Measurements from ENCODE around the gene CAMKV.

Gene CAMKV

DNA sequence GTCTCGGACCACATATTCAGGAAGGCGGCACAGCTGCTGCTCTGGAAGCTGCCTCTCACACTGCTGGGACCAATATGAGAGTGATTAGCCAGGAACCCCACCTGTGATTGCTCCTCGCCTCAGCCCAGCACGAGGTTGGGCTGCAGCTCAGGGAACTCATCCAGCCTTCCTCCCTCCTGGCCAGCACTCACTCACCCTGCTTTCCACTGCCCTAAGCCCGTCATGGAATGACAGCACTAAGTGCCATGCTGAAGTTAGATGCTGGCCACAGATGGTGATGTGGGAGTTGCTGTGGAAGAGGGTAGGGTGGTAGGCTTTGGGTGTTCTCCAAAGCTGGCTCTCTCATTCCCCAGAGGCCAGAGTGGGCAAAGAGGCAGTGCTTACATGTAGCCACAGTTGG is 26.6 kb upstream of the CAMKV start:
- no peak for FAIRE-seq

DNA sequence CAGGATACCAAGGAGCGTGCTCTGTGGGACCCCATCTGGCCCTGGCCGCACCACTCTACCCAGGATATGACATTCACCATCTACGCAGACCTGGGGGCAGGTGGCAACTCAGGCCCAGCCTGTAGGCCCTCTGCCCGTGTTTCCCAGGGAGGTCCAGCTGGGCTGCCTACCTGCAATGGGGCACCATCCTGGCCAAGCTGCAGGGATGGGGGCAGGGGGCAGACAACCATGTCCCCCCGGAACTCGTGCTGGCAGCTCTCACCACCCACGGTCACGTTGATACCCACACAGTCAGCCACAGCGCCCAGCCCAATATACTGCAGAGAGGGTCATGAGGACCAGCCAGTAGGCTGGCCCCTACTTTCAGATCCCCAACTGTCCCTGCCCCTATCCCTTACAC is 26.1 kb upstream of the CAMKV start:
- no peak for FAIRE-seq

DNA sequence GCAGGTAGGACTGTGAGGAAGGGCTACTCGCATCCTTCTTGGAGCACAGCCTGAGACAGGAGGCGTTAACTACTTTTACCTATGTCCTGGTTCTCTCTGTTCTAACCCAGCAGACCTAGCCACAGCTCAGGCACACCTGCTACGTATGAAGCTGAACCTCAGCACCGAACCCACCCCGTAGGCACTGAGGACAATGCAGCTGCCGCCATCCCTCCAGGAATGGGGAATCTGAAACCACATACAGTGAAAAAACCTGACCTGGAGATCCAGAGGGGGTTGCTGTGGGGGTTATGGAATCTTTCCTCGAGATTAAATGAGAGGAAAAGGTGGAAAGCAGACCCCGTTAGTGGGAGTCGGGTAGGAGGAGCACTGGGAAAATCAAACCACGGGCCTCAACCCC is 19.6 kb upstream of the CAMKV start:
- FAIRE-seq: no peak

DNA sequence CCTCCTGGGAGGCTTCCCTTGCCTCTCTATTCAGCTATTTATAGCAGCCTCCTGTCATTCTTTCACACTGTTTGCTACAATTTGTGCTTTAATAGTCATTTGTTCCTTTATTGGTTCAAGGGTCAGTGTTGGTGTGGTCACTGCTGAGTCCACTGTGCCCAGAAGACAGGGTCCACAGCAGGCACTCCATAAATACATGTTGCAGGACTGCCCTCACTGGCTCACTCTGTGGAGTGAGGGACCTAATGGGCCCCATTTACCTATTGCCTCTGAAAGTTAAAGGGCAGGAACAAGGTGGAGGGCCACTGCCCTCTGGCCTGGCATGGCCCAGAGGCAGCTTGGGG is 17.2 kb upstream of the CAMKV start:
- FAIRE-seq: no peak

DNA sequence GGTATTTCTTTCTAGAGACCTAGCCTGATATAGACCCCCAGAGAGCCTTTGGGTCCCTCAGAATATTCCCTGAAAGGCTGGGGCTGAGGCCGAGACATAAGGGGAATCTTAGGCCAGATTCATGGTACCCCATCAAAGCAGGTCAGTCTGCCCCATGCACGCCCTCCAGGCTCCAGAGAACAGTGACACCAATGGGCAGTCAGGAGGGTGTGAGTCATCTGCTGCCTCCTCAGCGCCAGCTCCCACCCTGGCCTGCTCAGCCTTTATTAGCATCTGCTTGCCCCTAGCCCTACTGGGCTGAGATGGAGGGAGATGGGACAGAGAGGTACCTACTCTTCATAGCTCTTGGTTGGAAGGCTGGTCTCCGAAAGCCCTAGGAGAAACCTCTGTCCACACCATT is 14.3 kb upstream of the CAMKV start:
- no peak for FAIRE-seq

DNA sequence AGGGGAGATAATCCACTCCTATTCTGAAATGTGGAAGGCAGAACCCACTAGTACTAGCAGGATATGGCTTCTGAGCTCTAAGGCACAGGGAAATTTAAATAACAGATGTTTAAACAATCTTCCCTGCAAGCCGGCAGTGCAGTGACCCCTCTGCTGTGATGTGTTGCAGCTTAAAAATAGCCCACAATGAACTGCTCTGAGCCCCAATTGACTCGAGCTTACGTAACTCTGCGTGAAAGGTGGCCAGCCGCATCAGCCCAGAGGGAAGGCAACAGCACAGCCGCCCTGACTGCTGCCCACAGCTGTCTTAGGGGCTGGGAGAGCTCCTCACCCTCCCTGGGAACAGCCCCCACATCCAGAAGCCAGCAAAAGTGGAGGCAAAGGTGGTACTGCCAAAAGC is 12.5 kb upstream of the CAMKV start:
- no peak for FAIRE-seq

DNA sequence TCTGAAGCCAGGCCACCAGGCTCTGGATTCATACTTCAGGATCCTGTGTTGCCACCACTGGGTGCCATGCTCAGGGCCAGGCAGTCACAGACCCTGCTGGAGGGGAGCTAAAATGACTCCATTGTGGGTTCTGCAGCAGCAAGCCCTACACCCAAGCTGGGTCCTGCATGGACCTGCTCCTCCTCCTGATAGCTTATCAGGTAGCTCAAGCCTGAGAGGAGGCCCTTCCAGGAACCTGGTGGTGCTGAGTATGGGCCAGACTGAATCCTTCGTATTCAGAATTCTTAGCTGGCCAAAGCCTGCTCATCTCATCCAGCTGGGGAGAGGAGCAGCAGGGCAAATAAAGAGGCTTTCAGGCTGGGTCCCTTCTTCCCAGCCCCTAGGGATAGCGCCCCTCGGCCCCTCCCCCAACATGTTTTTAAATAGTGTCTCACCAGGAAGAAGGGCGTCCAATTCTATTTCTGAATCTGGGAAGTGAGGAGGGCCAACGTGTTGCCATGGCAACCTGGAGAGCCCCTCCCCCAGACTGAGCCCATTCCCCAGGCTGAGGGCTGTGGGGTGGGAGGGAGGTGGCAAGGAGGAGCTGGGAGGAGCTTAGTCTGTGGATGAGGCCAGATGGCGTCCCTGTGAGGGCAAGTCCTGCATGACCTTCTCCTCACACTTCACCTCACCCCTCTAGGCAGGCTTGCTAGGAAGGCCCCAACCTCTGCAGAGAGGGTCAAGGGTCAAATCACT is 11.0 kb upstream of the CAMKV start:
- FAIRE-seq: no peak

DNA sequence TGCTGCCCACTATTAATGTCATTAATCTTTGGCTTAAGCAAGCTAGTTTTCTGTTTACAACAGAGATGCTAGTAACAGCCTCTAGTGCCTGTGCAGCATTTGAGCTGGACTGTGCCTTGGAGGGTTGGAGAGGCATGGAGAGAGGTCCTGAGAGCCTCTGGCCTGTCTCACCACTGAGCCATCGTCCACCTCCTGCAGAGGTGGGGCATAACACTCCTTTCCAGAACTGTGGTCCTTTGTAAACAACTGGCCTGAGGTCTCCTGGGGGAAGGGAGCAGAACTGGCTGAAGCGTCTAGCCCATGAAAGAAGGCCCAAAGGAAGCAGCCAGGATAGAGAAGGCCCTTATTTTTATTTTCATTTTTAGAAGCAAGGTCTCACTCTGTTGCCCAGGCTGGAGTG is 10.0 kb upstream of the CAMKV start:
- FAIRE-seq: no peak

DNA sequence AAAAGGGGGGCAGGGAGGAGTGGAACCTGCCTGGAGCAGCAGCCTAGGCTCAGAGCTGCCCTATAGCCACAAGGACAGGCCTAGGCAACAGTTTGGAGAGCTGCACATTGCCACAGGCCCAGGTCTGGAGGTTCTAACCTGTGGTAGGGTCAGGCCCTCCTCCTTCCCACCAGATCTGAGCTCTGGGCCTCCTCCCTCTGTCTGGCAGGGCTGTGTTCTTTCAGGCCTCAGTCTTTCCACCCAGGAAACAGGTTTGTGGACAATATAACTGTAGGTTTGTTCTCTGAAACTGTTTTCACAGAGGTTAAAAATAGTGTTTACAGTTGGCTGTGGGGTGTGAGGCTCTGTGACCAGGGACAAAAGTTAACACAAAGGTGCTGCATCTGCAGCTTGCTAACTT is 9.0 kb upstream of the CAMKV start:
- FAIRE-seq: no peak

DNA sequence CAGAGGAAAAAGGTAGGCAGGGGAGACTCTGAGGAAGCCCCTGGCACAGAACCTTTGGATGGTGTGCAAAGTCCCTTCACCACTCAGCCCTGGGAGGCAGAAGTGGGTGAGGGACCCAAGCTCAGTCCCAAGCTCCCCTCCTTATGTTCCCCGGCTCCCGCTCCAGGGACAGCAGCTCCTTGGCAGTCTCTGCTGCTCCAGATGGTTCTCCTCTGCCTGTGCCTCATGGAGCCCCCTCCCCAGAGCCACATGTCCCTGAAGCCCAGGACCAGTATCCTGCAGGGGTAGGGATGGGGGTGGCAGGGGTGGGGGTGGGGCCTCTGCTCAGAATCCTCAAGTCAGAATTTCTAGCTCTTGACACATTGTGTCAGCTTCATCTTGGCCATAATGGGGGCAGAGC is 8.0 kb upstream of the CAMKV start:
- no peak for FAIRE-seq

DNA sequence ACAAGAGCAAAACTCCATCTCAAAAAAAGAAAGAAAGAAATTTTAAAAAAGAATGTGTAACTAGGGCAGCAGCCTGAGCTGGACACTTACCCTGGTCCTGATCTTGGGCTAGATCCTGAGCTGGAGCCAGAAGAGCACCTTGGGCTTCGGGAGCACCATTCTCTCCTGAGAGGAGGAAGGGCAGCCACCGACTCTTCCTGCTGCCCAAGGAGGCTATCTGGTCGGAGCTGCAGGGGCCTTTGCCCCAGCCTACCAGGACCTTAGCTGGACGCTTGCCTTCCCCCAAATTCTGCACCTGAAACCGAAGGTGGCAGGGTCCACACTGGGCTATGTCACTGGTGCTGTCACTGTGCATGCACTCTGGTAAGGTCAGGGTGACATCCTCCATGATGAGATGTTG is 6.9 kb upstream of the CAMKV start:
- FAIRE-seq: no peak

DNA sequence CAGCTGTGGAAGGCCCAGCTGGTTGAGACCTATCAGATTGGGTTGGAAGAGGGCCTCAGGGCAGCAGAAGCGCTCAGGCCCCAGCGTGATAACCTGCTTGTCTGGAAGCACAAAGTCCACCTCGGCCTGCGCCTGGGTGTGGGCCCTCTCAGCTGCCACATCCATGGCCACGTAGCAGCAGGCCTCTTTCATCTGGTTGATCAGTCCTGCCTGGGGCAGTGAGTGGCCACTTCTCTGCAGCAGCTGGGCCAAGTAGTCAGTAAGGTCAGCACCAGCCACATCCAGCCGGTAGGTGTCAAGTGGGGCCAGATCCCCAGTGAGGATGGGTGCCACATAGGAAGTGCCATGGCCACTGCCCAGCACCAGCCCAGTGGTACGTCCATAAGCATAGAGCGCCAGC is 3.9 kb upstream of the CAMKV start:
- FAIRE-seq: no peak

DNA sequence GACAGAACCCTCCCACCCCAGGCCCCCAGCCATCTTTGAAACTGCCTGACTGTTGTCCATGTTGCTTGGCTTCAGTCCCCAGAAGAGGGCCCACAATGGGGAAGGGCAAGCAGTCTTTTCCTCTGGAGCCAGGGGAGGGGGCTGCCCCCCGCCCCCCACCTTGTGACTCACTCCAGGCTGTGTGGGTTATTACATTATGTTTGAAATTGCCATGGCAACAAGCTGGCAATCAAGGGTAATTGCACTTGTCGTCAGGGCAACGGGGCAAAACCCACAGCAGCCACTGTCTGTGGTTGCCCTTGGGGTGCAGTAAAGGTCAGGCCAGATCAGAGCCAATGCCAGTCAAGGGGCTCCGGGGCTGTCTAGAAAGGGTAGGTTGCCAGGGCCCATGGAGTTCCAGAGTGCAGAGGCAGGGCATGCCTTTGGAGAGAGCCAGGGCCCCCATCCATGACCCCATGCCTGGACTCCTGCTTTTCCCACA is 3.1 kb upstream of the CAMKV start:
- no peak for FAIRE-seq

DNA sequence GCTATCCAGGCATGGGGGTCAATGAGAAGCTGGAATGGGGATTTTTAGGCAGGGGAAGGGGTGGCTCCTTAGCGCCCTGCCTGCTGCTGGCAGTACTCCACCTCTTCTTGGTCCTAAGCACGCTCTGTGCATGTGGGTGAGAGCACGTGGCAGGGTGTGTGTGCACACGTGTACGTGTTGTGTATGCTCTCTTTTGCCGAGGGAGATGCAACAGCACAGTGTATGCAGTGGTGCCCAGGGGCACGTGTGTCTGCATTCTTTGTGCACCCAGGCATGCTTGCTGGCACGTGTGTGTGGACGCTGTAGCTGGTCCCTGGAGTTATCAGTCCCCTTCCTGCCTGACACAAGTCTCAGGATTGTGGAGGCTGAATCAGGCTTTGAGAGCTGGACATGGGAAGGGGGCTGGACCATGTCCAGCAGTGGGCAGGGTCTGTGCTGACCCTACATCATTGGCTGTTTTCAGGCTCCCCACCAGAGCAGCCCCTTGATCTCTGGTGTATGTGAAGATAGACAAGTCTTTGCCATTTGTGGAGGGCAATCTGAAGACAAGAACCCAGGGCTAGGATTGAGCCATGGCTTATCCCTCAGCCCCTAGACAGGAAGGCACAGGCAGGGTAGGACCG is 1.9 kb upstream of the CAMKV start:
- no peak for FAIRE-seq

DNA sequence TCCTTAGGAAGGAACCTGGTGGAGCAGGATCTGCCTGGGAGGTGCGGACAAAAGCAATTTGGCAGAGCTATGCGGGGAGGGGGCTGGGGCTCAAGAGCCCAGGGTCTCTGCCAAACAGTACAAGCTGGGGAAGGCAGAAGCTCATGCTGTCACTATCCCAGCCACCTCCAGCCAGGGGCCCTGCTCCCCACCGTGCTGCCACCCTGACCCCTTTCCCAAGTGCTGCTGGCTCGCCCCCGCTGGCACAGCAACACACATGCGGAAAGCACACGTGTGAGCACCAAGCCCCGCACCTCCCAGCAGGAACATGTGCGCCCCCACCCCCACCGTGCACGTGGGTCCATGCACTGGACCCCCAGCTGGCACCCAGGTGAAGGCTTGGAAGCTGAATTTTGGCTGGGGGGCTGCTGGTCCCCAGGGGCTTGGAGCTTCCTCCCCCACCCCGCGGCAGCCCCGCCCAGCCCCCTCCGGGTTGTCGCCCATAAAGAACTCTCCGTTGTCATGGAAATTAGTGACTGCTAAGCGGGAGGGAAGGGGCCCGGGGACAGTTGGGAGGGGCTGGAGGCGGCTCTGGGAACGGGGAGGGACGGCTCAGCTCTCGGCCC is 742 bp downstream of the CAMKV start:
- FAIRE-seq: no peak

DNA sequence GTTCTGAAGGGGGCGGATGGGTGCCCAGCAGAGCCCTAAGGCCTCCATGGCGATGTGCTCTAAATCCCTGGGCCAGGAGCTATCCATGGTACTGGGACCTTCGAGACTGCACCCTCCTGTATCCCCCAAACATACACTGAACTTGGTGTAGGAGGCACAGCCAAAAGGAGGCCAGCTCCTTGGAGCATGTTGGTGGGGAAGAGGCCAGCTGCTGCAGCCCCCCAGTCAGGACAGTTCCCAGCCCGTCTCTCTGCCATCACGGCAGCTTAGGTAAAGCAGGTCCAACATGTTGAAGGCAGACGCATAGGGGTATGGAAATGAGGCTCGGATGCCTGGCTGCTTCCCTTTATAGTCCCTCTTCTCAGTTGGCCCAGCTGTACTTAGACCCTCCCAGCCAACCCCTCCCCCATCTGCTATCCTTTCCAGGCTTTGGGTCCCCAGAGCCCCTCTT is 1.8 kb downstream of the CAMKV start:
- no peak for FAIRE-seq

DNA sequence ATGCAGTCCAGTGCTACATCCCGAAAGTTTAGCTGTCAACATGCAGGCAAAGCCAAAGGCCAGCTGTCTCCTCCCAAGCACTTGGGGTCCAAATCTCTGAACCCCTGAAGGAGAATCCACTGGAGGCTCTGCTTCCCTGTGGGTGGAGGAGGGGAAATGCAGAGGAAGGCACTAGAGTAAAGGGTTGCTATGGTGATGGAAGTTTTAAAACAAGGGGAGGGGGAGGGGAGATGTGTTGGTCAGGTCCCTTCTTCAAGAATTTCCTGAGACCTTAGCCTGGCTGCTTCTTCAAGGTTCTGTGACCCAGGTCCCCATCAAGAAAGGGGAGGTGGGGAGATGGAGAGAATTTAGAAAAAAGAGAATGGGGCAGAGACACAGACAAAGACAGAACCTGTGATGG is 2.3 kb downstream of the CAMKV start:
- FAIRE-seq: no peak

DNA sequence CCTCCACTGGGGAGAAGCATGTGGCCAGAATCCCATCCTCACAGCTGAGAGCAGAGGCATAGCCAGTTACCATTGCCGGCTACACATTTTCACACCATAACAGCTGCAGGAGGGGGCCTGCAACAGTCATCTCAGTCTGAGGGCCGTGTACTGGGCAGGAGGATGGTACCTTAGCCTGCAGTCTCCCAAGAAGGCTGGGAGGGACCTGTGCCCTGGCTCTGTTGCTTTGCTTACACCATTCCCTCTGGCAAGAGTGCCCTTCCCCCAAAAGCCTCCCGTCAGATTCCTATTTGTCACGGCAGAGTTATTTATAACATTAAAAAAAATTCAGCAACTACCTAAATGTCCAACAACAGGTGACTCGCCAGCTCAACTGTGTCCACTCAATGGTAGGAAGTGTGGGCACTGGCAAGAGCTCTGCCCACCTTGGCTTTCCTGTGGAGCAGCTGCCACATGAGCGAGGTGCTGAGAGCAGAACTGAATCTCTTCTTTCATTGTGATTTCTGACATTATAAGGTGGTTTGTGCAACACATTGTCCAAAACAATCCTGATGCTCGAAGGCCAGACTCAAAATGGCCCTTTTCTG is 4.4 kb downstream of the CAMKV start:
- no peak for FAIRE-seq

DNA sequence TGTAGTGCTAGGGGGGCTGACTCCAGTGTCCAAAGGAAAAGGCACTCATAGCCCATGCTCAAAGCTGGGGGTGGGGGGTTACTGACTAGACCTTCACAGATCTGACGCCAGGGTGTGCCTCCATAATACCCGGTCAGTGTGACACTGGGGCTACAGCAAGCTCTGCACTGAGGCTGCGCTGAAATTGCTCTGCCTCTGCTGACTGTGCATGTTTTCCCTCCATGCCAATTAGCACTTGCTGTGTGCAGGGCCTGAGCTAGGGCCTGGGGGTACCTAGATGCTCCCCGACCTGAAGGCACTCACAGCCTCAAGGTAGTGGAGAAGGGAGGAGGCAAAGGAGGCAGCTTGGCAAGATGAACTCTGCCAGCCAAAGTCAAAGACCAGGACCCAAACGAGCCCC is 5.2 kb downstream of the CAMKV start:
- FAIRE-seq: no peak

DNA sequence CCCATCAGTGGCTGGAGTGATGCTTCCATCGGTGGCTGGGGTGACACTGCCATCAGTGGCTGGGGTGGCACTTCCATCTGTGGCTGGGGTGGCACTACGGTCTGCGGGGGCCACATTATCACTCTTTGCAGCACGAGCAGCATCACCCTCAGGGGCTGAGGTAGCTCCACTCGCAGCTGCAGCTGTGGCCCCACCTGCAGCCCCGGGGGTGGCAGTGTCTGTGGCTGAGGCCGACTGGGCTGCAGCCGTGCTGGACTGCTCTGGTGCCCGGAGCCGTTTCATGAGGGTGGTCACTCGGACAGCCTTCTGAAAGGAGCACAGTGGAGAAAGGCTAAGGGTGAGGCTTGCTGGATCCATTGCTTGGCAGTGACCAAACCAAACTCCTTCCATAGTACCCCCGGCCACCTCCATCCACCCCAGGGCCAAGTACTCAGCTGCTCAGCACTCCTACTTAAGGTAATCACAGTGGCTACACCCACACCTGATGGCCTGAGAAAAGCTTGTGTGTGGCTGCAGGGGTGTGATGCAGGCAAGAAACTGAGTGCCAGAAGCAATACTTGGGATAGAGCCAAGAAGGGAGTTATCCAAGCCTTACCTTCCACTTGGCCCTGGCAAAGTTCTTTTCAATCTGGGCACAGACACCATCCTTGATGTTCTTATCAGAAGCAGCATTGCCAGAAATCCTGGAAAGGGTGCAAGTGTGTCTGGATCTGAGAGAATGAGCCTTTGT is 10.0 kb downstream of the CAMKV start:
- no peak for FAIRE-seq

DNA sequence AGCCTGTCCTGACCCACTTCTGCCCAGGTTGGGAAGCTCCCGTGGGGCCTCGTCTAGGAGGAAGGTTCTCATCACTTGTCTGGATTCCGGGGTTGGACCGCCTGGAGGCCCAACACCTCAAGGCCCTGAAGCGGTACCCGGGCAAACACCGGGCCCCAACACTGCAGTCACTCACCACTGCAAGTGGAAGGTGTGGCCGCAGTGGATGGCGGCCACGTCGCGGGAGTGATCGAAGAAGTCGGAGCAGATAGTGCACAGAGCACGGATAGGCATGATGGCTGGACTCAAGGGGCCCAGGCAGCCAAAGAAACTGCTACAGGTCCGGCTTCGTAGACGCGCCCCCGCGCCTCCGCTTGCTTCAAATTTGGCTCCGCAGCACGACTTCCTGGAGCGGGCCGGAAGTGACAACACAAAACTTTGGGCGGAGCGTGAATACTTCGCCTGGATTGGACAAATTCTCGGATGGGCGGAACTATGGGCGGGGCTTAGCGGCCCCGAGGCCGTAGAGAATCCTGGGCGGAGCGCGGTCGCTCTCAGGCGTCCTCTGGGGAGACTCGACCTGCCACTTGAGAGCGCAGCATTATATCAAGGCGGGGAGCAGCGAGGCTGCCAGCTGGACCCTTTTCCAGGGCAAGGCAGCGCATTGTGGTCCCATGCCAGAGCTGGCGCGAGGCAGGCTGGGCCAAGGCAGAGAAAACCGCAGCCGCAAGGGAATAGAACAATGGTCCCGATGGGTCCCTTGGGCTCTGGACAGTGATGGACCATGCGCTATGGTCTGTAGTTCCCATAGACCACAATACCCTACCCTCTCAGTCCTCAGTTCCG is 13.3 kb downstream of the CAMKV start, which contains the start of gene TRAIP:
TRAIP (minus strand) TSS at position 384 of the 825 bp plus-strand sequence; CDS start at position 273, 111 bp downstream.
- FAIRE-seq: peak; percentile 95

DNA sequence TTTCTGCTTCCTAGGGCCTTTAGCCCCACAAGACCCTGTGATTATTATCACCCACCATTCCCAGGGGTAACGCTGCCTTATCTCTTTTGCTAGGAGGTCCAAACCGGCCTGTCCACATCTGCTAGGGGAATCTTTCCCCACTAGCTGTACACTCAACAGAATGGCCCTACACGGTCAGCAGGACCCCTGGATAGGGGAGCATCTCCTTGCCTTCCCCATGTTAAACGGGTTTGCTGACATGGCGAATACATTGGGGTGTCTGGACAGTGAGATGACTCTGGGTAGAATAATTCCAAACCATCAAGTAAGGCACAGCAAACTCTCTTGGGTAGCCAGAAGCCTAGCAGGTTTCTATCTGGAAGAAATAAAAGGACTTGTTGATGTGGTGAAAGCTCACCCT is 14.0 kb downstream of the CAMKV start:
- FAIRE-seq: no peak
